Panc1 (cell line): ENCODE data around the gene BRWD1. TPM values are rescaled to one million over a fixed set of nuclear protein-coding genes. Genes with fewer than 3 reads are reported as not detected.
A peak's percentile ranks its signal among the peaks of the same experiment; 100 is the strongest.

Experiments used
- ATAC-seq: fragments of 200-7000 bp; cut with Tn5 transposase; 2 replicates; pipeline ENCODE4 v1.9.1; 2020; ENCODE audit warnings: mild to moderate bottlenecking, moderate library complexity
- BruUV-seq: library from RNA; stranded (reverse); fragments of 400-500 nt; replicated peaks from 2 replicates; lab custom pipeline; 2021; lab: Mats Ljungman, UMichigan
- CTCF ChIA-PET: fragments of 300-600 bp; sonication (Branson Sonifier 250); formaldehyde crosslinking; loops from one replicate; lab custom pipeline; 2022; ENCODE audit warnings: antibody characterized with exemption; lab: Charles Lee
- POLR2A ChIA-PET: fragments of 300-600 bp; sonication (Branson Sonifier 250); formaldehyde crosslinking; loops from one replicate; lab custom pipeline; 2022; ENCODE audit warnings: antibody characterized with exemption; lab: Charles Lee
- DNase-seq: peaks from one replicate; pipeline ENCODE4 v3.0.0-alpha.2; 2010; ENCODE audit warnings: low read depth, low spot score
- H3K27ac ChIP-seq: 2 replicates; pipeline ENCODE4 v1.5.1; 2011; ENCODE audit warnings: mild to moderate bottlenecking, low read length, inconsistent platforms
- H3K27me3 ChIP-seq: fragments of 200-500 bp; sonication (Bioruptor generic); 2 replicates; pipeline ENCODE4 v1.6.0; 2014; ENCODE audit warnings: low read length, inconsistent platforms; ENCODE audit not compliant: control insufficient read depth, insufficient read depth
- H3K36me3 ChIP-seq: fragments of 200-500 bp; sonication (Bioruptor generic); 2 replicates; pipeline ENCODE4 v1.5.1; 2014; ENCODE audit warnings: inconsistent platforms, mild to moderate bottlenecking, low read length, moderate library complexity; ENCODE audit not compliant: control insufficient read depth, insufficient read depth
- H3K4me1 ChIP-seq: 2 replicates; pipeline ENCODE4 v1.5.1; 2011; ENCODE audit warnings: inconsistent platforms, mild to moderate bottlenecking, low read length, moderate library complexity; ENCODE audit not compliant: control insufficient read depth, insufficient read depth
- H3K4me3 ChIP-seq, 2 experiments: 2 replicates each; pipeline ENCODE4 v1.5.1; 2011 to 2012; ENCODE audit warnings: low read depth in 2 of 2, low read length in 2 of 2, mild to moderate bottlenecking in 2 of 2, inconsistent platforms in 1 of 2, moderate library complexity in 1 of 2
- H3K9me3 ChIP-seq: fragments of 200-500 bp; sonication (Bioruptor generic); 2 replicates; pipeline ENCODE4 v1.5.1; 2014; ENCODE audit warnings: low read depth, mild to moderate bottlenecking, inconsistent platforms, low read length, moderate library complexity; ENCODE audit not compliant: control insufficient read depth, insufficient read depth
- CTCF ChIP-seq: fragments of 450-650 bp; IDR thresholded peaks from 2 replicates; pipeline ENCODE4 v1.5.1; 2017; ENCODE audit warnings: mild to moderate bottlenecking
- POLR2AphosphoS5 ChIP-seq: IDR thresholded peaks from 2 replicates; pipeline ENCODE4 v1.6.1; 2012; ENCODE audit warnings: mild to moderate bottlenecking, low read depth, low read length, moderate library complexity
- REST ChIP-seq, 2 experiments: IDR thresholded peaks; 2 replicates each; pipeline ENCODE4 v1.6.1; 2011 to 2012; ENCODE audit warnings: low read depth in 2 of 2, control low read depth in 1 of 2, low read length in 1 of 2, mild to moderate bottlenecking in 1 of 2, moderate library complexity in 1 of 2; ENCODE audit not compliant: insufficient read depth in 1 of 2
- SIN3A ChIP-seq: IDR thresholded peaks from 2 replicates; pipeline ENCODE4 v1.6.1; 2012; ENCODE audit warnings: low read depth, mild to moderate bottlenecking, low read length, moderate library complexity, borderline replicate concordance; ENCODE audit not compliant: insufficient read depth
- TCF7L2 ChIP-seq: IDR thresholded peaks from 2 replicates; pipeline ENCODE4 v1.6.1; 2011; ENCODE audit warnings: mild to moderate bottlenecking, low read depth, low read length, inconsistent platforms
- in situ Hi-C: cut with HindIII; loops from 2 replicates; pipeline ENCODE4 v1.10.0; 2016; ENCODE audit warnings: low sequenced_read_pairs, low pct_unique_long_range_greater_than_20kb
- intact Hi-C: fragments of 100-400 bp; cut with micrococcal nuclease; formaldehyde crosslinking; loops from one replicate; pipeline ENCODE4 v1.10.0; 2022; ENCODE audit not compliant: unreplicated experiment
- total RNA-seq: library from RNA; stranded (reverse); gene quantifications from one replicate; pipeline ENCODE4 v1.2.1, GENCODE V29; 2021; ENCODE audit not compliant: unreplicated experiment

BRWD1 gene
- total RNA-seq, 1 experiment from 2014 or later, result 26.2 TPM

- TF ChIP-seq TCF7L2 (no peak), POLR2AphosphoS5 (no peak), REST (IDR thresholded peaks at IDR 0.05; ENCODE audit: insufficient read depth in 1 of 2, low read depth in 2 of 2, low read length in 1 of 2) (no peak), SIN3A (no peak)
- CTCF ChIA-PET, result no interaction called here
- peaks cover 9% of the 10 kb centered on the region for H3K4me1 ChIP-seq
- BruUV-seq, result no TSS peak
- intact Hi-C loops (no loop called here), in situ Hi-C loops (no loop called here)
- H3K36me3 ChIP-seq, result peaks cover 40% of the 10 kb centered on the region
- H3K27ac ChIP-seq, result peak overlapping the region; percentile 82
- H3K27me3 ChIP-seq, result no peaks in the 10 kb centered on the region
- DNase-seq (no peak), ATAC-seq (no peak)
- POLR2A ChIA-PET, result no interaction called here
- H3K4me3 ChIP-seq, result peak overlapping the region; percentile 72 to 95
- no peaks in the 10 kb centered on the region for H3K9me3 ChIP-seq
Observed at GRCh38 chr21:39347537-39347936, 34.1 kb upstream of the BRWD1 start.

- ATAC-seq (no peak), DNase-seq (no peak)
- no peak for TF ChIP-seq REST (IDR thresholded peaks at IDR 0.05; ENCODE audit: insufficient read depth in 1 of 2, low read depth in 2 of 2, low read length in 1 of 2)
- TF ChIP-seq TCF7L2, result no peak
- no peak for TF ChIP-seq SIN3A
- no peak for TF ChIP-seq CTCF
- TF ChIP-seq POLR2AphosphoS5, result no peak
- intact Hi-C loops (no loop called here), in situ Hi-C loops (no loop called here)
- Histone ChIP-seq H3K27ac (peak overlapping the region; percentile 82; the same call in 1 of the 2 replicates), H3K4me3 (peak overlapping the region; percentile 0 to 72; a peak in 3 of 4 replicates), H3K27me3 (no peaks in the 10 kb centered on the region), H3K4me1 (peaks cover 9% of the 10 kb centered on the region), H3K36me3 (peaks cover 40% of the 10 kb centered on the region), H3K9me3 (no peaks in the 10 kb centered on the region)
- ChIA-PET POLR2A (interaction anchor here (0.6 kb wide), 1 partner anchor 42 kb away, joined by 10 read pairs; no protein-coding TSS in a partner anchor), CTCF (no interaction called here)
- BruUV-seq, result no TSS peak
Observed at GRCh38 chr21:39346671-39347331, 33.4 kb upstream of the BRWD1 start.
